ENCODE results near the gene MYMK.

MYMK gene

DNA sequence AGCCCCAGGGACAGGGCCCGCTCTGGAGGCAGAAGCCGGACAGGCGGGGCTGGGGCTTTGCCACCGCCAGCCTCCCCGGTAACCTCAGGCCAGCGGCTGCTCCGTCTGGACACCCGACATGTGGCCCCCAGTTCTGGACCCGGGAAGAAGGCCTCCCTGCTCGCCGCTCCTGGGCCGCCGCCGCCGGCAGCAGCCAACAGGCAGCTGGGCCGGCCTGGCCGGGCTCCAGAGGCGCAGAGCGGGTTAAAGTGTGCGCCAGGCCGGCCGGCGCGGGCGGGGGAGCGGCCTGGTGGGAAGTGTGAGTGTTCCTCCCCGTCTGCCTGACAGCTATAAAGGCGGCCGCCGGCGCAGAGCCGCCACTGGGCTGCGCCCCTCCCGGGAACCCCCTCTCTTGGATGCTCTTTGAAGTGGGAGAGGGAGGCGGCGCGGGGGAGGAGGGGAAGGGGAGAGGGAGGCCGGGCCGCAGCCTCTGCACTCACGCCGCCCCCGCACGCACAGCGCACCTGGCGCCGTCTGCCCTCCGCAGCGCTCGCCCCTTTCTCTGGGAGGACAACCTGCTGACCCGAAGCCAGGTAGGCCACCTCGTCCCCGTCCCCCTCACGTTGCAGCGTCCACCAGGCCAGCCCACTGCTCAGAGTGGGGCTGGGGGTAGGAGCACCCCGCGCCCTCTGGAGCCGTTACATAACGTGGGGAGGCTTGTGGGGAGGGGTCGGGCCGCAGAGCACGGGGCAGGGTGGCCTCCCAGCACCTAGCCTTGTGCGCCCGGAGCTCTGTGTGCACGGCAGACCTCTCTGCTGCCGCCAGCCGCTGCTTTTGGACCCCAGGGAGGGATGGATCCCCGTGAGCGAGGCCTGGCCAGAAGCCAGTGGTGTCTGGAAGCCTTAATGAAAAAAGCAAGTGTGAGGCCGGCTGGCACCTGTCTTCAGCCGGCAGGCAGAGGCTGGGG lies 9.9 kb upstream of the MYMK start, which contains the start of gene ADAMTSL2:
ADAMTSL2 (plus strand) TSS at position 359 of the 946 bp plus-strand sequence. CDS start 2,009 bp downstream, outside the sequence.
- peak; percentile 34 for DNase-seq

- no peak for DNase-seq
These were observed 9.1 kb upstream of the MYMK start for GRCh38 chr9:133533857-133534256.

GRCh38 chr9:133532937-133533668 lies 8.3 kb upstream of the MYMK start:
- DNase-seq: peak; percentile 92

DNA sequence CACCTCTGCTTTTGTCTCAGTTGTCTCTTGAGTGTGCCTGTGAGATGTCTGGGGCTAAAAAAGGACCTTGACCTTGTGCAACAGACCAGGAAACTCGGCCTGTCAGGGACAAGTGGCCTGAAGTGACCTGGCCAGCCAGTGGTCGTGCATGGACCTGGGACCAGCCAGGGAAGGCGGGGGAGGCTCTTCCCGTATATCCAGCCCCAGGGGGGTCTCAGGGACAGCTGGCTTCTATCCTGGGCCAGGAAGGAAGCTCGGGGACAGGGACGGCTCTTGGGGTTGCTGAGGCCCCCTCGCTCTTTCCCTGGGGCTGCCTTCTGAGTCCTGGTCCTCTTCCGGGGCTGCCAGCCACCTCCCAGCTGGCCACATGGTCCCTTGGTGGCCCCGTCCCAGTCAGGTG lies 6.5 kb upstream of the MYMK start:
- no peak for DNase-seq

GRCh38 chr9:133529874-133530273 lies 5.1 kb upstream of the MYMK start:
- no peak for DNase-seq

DNA sequence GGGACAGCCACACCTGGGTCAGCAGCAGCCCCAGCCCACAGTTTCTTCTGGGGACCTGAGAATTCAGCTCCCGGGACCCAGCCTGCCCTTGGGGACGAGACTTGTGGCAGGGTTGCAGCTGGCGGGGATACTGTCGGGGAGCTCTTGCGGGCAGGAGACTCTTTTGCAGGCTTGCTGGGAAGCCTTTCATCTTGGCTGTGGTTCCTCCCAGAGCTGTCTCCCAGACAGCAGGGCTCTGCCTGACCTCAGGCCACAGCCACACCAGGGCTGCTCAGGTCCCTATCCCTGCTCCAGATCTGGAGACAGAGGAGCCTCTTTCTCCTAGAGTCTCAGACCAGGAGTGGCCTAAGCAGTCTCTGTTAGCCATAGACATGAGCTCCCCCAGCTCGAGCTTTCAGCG lies 4.7 kb upstream of the MYMK start:
- DNase-seq: no peak

GRCh38 chr9:133528876-133529241 lies 4.1 kb upstream of the MYMK start:
- no peak for DNase-seq

DNA sequence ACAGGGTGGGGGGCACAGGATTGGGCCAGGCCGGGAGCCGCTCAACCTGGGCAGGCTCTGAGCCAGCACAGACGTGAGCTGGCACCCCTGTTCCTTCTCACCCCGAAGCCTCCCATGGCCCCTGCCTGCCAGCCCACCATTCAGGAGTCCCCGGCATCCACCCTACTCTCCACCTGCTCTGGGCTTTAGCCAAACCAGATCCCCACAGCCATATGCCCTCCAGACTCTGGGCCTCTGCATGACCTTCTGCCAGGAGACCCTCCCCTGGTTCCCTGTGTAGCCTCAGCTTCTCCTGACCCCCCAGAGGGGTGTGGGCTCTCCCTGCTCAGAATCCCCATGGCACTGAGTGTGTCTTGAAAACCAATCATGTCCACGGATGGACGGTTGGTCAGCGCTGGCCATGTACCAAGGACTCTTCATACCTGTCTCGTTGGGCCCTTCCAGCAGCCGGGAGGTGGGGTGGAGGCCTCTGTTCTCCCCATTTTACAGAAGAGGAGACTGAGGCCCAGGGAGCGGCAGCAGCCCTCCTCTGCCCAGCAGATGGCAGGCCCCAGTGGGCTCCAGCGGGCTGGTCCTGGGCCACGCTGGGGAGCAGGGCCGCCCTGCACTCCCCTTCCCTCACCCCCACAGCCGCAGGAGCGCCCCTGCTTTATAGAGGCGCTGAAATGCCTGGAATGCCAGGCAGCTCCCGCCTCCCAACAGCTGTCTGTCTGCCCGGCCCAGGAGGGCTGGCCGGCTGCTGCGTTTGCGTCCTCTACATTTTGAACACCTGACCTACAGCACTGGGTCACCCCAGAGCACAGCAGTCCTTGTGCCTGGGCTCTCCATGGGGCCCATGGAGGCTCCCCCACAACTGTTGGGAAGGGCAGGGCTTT lies 3.5 kb upstream of the MYMK start:
- no peak for DNase-seq

GRCh38 chr9:133527444-133527920 lies 2.7 kb upstream of the MYMK start:
- DNase-seq: peak; percentile 27

GRCh38 chr9:133526721-133527321 lies 2.1 kb upstream of the MYMK start:
- DNase-seq: peak; percentile 27

DNA sequence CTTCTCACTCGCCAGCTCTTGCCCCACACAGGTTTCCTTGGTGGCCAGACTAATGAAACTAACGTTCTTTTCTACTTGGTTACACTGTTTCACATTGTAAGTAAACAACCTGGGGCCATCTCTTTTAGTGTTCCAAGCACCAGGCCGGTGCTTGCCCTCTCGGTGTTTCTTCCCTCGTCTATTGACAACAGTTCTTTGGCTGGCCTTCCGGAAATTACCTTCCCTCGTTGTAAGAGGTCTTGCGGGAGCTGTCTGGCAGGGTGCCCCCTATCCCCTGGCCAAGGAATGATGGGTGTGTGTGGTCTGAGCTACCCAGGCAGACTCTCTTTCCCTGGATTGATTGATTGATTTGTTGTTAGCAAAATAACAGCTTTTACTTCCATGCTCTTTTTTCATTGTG lies 918 bp upstream of the MYMK start:
- no peak for DNase-seq

DNA sequence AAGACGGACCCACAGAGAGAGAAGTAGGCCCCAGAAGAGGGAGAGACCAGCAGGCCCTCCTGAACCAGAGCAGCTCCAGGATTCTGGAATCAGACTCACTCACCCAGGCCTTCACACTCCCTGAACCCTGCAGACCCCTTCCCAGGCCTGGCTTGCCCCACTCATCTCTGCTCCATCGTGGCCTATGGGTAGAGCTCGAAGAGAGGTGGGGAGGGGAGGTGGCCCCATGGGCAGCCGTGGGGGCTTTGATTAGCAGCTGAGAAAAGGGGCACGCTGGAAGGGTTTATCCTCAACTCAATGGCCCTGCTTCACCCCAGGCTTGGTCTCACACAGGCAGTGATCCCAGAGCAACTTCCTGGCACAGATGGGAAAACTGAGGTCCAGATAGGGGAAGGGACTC lies 613 bp downstream of the MYMK start:
- DNase-seq: no peak

GRCh38 chr9:133523106-133523505 lies 1.7 kb downstream of the MYMK start:
- DNase-seq: no peak

GRCh38 chr9:133522073-133522910 lies 2.5 kb downstream of the MYMK start:
- DNase-seq: peak; percentile 15

GRCh38 chr9:133521122-133522072 lies 3.4 kb downstream of the MYMK start:
- DNase-seq: peak; percentile 73

GRCh38 chr9:133520121-133520835 lies 4.5 kb downstream of the MYMK start:
- DNase-seq: no peak

DNA sequence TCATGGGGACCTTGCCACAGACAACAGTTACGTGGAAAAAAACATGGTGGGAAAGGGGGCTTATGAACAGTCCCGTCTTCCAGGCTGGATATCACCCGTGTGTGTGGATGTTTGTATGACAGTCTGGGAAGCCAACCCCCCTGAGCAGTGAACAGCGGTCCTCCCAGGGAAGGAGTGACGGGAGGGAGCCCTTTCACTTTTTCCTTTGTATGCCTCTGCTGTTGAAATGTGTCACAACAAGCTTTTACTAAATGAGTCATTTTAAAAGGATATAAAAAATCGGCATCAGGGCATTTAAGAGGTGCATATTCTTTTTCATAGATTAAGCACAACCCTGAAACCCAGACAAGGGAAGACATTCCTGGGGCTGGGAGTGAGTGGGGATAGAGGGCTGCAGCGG lies 5.1 kb downstream of the MYMK start:
- no peak for DNase-seq

GRCh38 chr9:133518706-133519449 lies 5.9 kb downstream of the MYMK start:
- DNase-seq: no peak

DNA sequence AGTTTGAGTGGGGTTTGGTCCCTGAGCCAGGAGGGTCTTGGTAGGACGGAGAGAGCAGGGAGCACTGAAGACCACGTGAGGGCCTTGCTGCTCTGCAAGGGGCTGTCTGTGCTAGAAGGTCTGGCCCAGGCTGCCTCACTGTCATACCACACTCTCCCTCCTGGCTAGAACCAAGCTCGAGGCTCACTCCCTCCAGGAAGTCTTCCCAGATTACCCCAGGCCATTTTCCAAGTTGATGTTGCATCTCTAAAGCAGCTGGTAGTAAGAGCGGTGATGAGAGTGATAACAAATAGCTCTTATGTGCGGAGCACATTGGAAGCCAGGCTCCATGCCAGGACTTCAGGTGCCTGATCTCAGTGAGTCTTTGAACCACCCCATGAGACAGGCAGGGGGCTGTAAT lies 6.6 kb downstream of the MYMK start:
- no peak for DNase-seq
